Measurements from ENCODE around the gene CLGN. TPM values are rescaled to one million over a fixed set of nuclear protein-coding genes. Genes with fewer than 3 reads are reported as not detected.

CLGN gene
- total RNA-seq, 1 donor: 1.3 TPM

GRCh38 chr4:140343303-140343702, 84.1 kb downstream of the CLGN start:
- peak in 2 of 3 donors; percentile 25 to 39 for DNase-seq (ENCODE audit: low read depth in 2 of 3, low spot score in 2 of 3)

GRCh38 chr4:140342620-140343019, 84.8 kb downstream of the CLGN start:
- no peak for DNase-seq (ENCODE audit: low read depth in 2 of 3, low spot score in 2 of 3)

Other genes starting within 250 kb of the CLGN start
- 5.1 TPM for gene SCOC, start 54.0 kb downstream of the CLGN start, total RNA-seq
- under 0.01 TPM for gene MGAT4D, start 70.6 kb upstream of the CLGN start, total RNA-seq
- gene ELMOD2, start 96.5 kb upstream of the CLGN start, total RNA-seq: 10.8 TPM
- not detected for gene UCP1, start 141.3 kb upstream of the CLGN start, total RNA-seq